MCF 10A (cell line): ENCODE data around the gene TRIM8. TPM values are rescaled to one million over a fixed set of nuclear protein-coding genes. Genes with fewer than 3 reads are reported as not detected.

Source experiments
- BruUV-seq: library from RNA; stranded (reverse); fragments of 400-500 nt; replicated peaks from 2 replicates; lab custom pipeline; 2021; lab: Mats Ljungman, UMichigan
- CTCF ChIA-PET: fragments of 300-600 bp; sonication (Branson Sonifier 250); formaldehyde crosslinking; extraction: SDS; loops from one replicate; lab custom pipeline; 2021; ENCODE audit warnings: antibody characterized with exemption, inconsistent platforms; lab: Yijun Ruan, JAX
- POLR2A ChIA-PET: fragments of 300-600, 350-650 bp; sonication (Branson Sonifier 250); formaldehyde crosslinking; extraction: SDS; loops from one replicate; lab custom pipeline; 2020; ENCODE audit warnings: antibody characterized with exemption, inconsistent platforms; lab: Yijun Ruan, JAX
- DNase-seq: peaks from one replicate; pipeline ENCODE4 v3.0.0-alpha.2; 2018; ENCODE audit not compliant: unreplicated experiment
- H3K27ac Mint-ChIP-seq: one replicate; pipeline ENCODE4 v1.8.0; 2022; ENCODE audit warnings: mild to moderate bottlenecking, low read depth, mixed read lengths; ENCODE audit not compliant: unreplicated experiment
- H3K27me3 Mint-ChIP-seq: one replicate; pipeline ENCODE4 v1.8.0; 2022; ENCODE audit warnings: mixed read lengths; ENCODE audit not compliant: insufficient read depth, unreplicated experiment
- H3K36me3 Mint-ChIP-seq: one replicate; pipeline ENCODE4 v1.8.0; 2022; ENCODE audit warnings: mild to moderate bottlenecking, moderate library complexity, mixed read lengths; ENCODE audit not compliant: insufficient read depth, unreplicated experiment
- H3K4me1 Mint-ChIP-seq: one replicate; pipeline ENCODE4 v1.8.0; 2022; ENCODE audit warnings: mixed read lengths; ENCODE audit not compliant: insufficient read depth, unreplicated experiment
- H3K4me3 Mint-ChIP-seq: one replicate; pipeline ENCODE4 v1.8.0; 2022; ENCODE audit warnings: mild to moderate bottlenecking, moderate library complexity, mixed read lengths; ENCODE audit not compliant: unreplicated experiment
- H3K9me3 Mint-ChIP-seq: one replicate; pipeline ENCODE4 v1.8.0; 2022; ENCODE audit warnings: mixed read lengths; ENCODE audit not compliant: unreplicated experiment
- CTCF ChIP-seq: fragments of 200-600 bp; IDR thresholded peaks from one replicate; pipeline ENCODE4 v1.8.0; 2022; ENCODE audit warnings: antibody characterized with exemption, mild to moderate bottlenecking; ENCODE audit not compliant: unreplicated experiment
- intact Hi-C: fragments of 100-400 bp; cut with micrococcal nuclease; formaldehyde crosslinking; loops from 2 replicates; pipeline ENCODE4 v1.14.1; 2022
- total RNA-seq: library from RNA; stranded (reverse); gene quantifications from 2 replicates; pipeline ENCODE4 v1.2.3, GENCODE V29; 2022

TRIM8 gene
- total RNA-seq, 1 experiment from 2014 or later, result 78.1 TPM

- ChIA-PET POLR2A (interaction anchor here (0.5 to 2.4 kb wide), 19 partner anchors 9 to 852 kb away, joined by 3 to 35 read pairs (median 4); partner anchors contain the start of genes ACTR1A, ARL3, C10orf95 and NEURL1), CTCF (interaction anchor here (1.3 kb wide), 1 partner anchor 47 kb away, joined by 4 read pairs; no protein-coding TSS in a partner anchor)
- intact Hi-C loops, result loop anchor here (5.0 kb wide), 1 partner anchor 44 kb away; no protein-coding TSS in a partner anchor
- H3K27ac Mint-ChIP-seq, result peak overlapping the region; percentile 85
- no peak for TF ChIP-seq CTCF
- no peaks in the 10 kb centered on the region for H3K9me3 Mint-ChIP-seq
- H3K4me3 Mint-ChIP-seq, result peak overlapping the region; percentile 90
- no peaks in the 10 kb centered on the region for H3K27me3 Mint-ChIP-seq
- peaks cover 9% of the 10 kb centered on the region for H3K36me3 Mint-ChIP-seq
- DNase-seq, result no peak
- H3K4me1 Mint-ChIP-seq, result peaks cover 18% of the 10 kb centered on the region
- no TSS peak for BruUV-seq
These were observed 2.9 kb upstream of the TRIM8 start for GRCh38 chr10:102641402-102641801.

- POLR2A ChIA-PET, result interaction anchor here (0.5 to 2.4 kb wide), 23 partner anchors 10 to 851 kb away, joined by 3 to 35 read pairs (median 4); partner anchors contain the start of genes ACTR1A, ARL3, C10orf95 and NEURL1
- peak overlapping the region; percentile 85 for H3K27ac Mint-ChIP-seq
These were observed 2.2 kb upstream of the TRIM8 start for GRCh38 chr10:102641880-102642735.

GRCh38 chr10:102642736-102643335 is 1.4 kb upstream of the TRIM8 start:
- peak overlapping the region; percentile 85 for H3K27ac Mint-ChIP-seq
- BruUV-seq, result TSS peak; percentile 16
- peaks cover 21% of the 10 kb centered on the region for H3K4me1 Mint-ChIP-seq
- peak overlapping the region; percentile 90 for H3K4me3 Mint-ChIP-seq
- ChIA-PET POLR2A (interaction anchor here (0.7 to 2.4 kb wide), 12 partner anchors 15 to 726 kb away, joined by 3 to 35 read pairs (median 4); partner anchors contain the start of genes ACTR1A, ARL3, SFXN2 and SUFU), CTCF (interaction anchor here (0.6 kb wide), 2 partner anchors 69 to 80 kb away, joined by 3 to 4 read pairs; no protein-coding TSS in a partner anchor)
- DNase-seq, result peak; percentile 54
- no peak for TF ChIP-seq CTCF
- H3K36me3 Mint-ChIP-seq, result peaks cover 17% of the 10 kb centered on the region
- H3K27me3 Mint-ChIP-seq, result no peaks in the 10 kb centered on the region
- intact Hi-C loops, result loop anchor here (5.0 kb wide), 1 partner anchor 46 kb away; no protein-coding TSS in a partner anchor
- H3K9me3 Mint-ChIP-seq, result no peaks in the 10 kb centered on the region

More at GRCh38 chr10:102641880-102642735, 2.2 kb upstream of the TRIM8 start:
- DNase-seq, result peak; percentile 95
- no peak for TF ChIP-seq CTCF
- no TSS peak for BruUV-seq
- peak overlapping the region; percentile 90 for H3K4me3 Mint-ChIP-seq
- peaks cover 16% of the 10 kb centered on the region for H3K36me3 Mint-ChIP-seq
- H3K4me1 Mint-ChIP-seq, result peaks cover 21% of the 10 kb centered on the region
- H3K9me3 Mint-ChIP-seq, result no peaks in the 10 kb centered on the region
- CTCF ChIA-PET, result interaction anchor here (1.3 kb wide), 1 partner anchor 48 kb away, joined by 4 read pairs; no protein-coding TSS in a partner anchor
- no peaks in the 10 kb centered on the region for H3K27me3 Mint-ChIP-seq
- intact Hi-C loops, result loop anchor here (5.0 kb wide), 1 partner anchor 45 kb away; no protein-coding TSS in a partner anchor
